H1 (cell line): Measurements from ENCODE around the gene TTLL9. TPM values are rescaled to one million over a fixed set of nuclear protein-coding genes. Genes with fewer than 3 reads are reported as not detected.

Experiments
- CTCF ChIA-PET: fragments of 300-600 bp; sonication (Branson Sonifier 250); formaldehyde crosslinking; loops from one replicate; lab custom pipeline; 2021; ENCODE audit not compliant: partially characterized antibody; lab: Charles Lee
- POLR2A ChIA-PET: fragments of 300-600 bp; sonication (Branson Sonifier 250); formaldehyde crosslinking; loops from one replicate; lab custom pipeline; 2021; ENCODE audit warnings: inconsistent platforms; ENCODE audit not compliant: partially characterized antibody; lab: Charles Lee
- DNase-seq, 2 experiments: peaks; one replicate each; pipeline versions ENCODE4 v3.0.0 to v3.0.0-alpha.2; 2010 to 2022; ENCODE audit warnings: low spot score in 2 of 2, low read depth in 1 of 2, mixed read lengths in 1 of 2
- FAIRE-seq: peaks from 2 replicates; lab custom pipeline; 2011; peaks lifted over from hg19 to GRCh38; lab: Jason Lieb, UNC
- H2AFZ ChIP-seq: 2 replicates; pipeline ENCODE4 v1.8.1; 2012; ENCODE audit warnings: low read length, inconsistent platforms
- H2AK5ac ChIP-seq: 2 replicates; pipeline ENCODE4 v1.6.1; 2013; ENCODE audit warnings: low read depth, low read length
- H2BK120ac ChIP-seq: replicated peaks from 2 replicates; pipeline ENCODE3; 2013; ENCODE audit warnings: low read depth, low read length, inconsistent platforms
- H2BK12ac ChIP-seq: 2 replicates; pipeline ENCODE4 v1.6.1; 2013; ENCODE audit warnings: low read depth, low read length
- H2BK15ac ChIP-seq: 2 replicates; pipeline ENCODE4 v1.6.1; 2013; ENCODE audit warnings: low read length
- H2BK20ac ChIP-seq: 2 replicates; pipeline ENCODE4 v1.6.1; 2013; ENCODE audit warnings: low read length
- H2BK5ac ChIP-seq: 2 replicates; pipeline ENCODE4 v1.6.1; 2013; ENCODE audit warnings: low read depth, low read length
- H3K14ac ChIP-seq: 2 replicates; pipeline ENCODE4 v1.6.1; 2013; ENCODE audit warnings: inconsistent platforms; ENCODE audit not compliant: insufficient read length
- H3K18ac ChIP-seq: 2 replicates; pipeline ENCODE4 v1.6.1; 2013; ENCODE audit warnings: low read length; ENCODE audit errors: extremely low read depth
- H3K23ac ChIP-seq: 2 replicates; pipeline ENCODE4 v1.6.1; 2013; ENCODE audit warnings: inconsistent platforms; ENCODE audit not compliant: insufficient read length
- H3K23me2 ChIP-seq: 2 replicates; pipeline ENCODE4 v1.6.1; 2013; ENCODE audit warnings: low read depth, low read length
- H3K27ac ChIP-seq: 2 replicates; pipeline ENCODE4 v1.6.1; 2011; ENCODE audit warnings: low read depth, low read length, inconsistent platforms
- H3K27me3 ChIP-seq, 4 experiments: replicated peaks in 1 of 4; 1 replicate in 1 of 4; 2 replicates in 3 of 4; pipeline versions ENCODE4 v1.6.1 to v1.8.1; 2011 to 2013; ENCODE audit warnings: low read length in 3 of 4, mild to moderate bottlenecking in 3 of 4, inconsistent platforms in 2 of 4, mixed read lengths in 2 of 4, moderate library complexity in 1 of 4; ENCODE audit not compliant: control insufficient read depth in 3 of 4, insufficient read depth in 3 of 4; ENCODE audit errors: extremely low read depth in 1 of 4
- H3K36me3 ChIP-seq, 4 experiments: 2 replicates each; pipeline versions ENCODE4 v1.6.1 to v1.8.1; 2011 to 2013; ENCODE audit warnings: mild to moderate bottlenecking in 4 of 4, low read length in 3 of 4, moderate library complexity in 2 of 4, control low read depth in 1 of 4, inconsistent platforms in 1 of 4; ENCODE audit not compliant: insufficient read depth in 4 of 4, control insufficient read depth in 2 of 4
- H3K4ac ChIP-seq: replicated peaks from 2 replicates; pipeline ENCODE3; 2013; ENCODE audit warnings: low read length, low read depth, mixed read lengths, inconsistent platforms; ENCODE audit not compliant: insufficient read length
- H3K4me1 ChIP-seq, 4 experiments: replicated peaks in 1 of 4; 1 replicate in 1 of 4; 2 replicates in 3 of 4; pipeline versions ENCODE4 v1.6.1 to v1.8.1; 2011 to 2013; ENCODE audit warnings: low read length in 3 of 4, inconsistent platforms in 2 of 4, mixed read lengths in 1 of 4; ENCODE audit not compliant: insufficient read depth in 4 of 4, control insufficient read depth in 3 of 4
- H3K4me2 ChIP-seq, 2 experiments: 2 replicates each; pipeline versions ENCODE4 v1.6.1 to v1.8.1; 2011 to 2013; ENCODE audit warnings: low read depth in 2 of 2, low read length in 2 of 2, control low read depth in 1 of 2, inconsistent platforms in 1 of 2, mild to moderate bottlenecking in 1 of 2; ENCODE audit not compliant: insufficient read depth in 1 of 2
- H3K4me3 ChIP-seq, 4 experiments: fragments of 200-600, 300-600 bp in 1 of 4; sonication (generic), shearing (Covaris generic), sonication (Bioruptor Twin) in 1 of 4; 2 replicates each; pipeline versions ENCODE4 v1.5.1 to v1.8.1; 2011 to 2016; ENCODE audit warnings: low read length in 4 of 4, low read depth in 3 of 4, control low read depth in 2 of 4, inconsistent platforms in 2 of 4, mild to moderate bottlenecking in 2 of 4, mixed read lengths in 1 of 4, moderate library complexity in 1 of 4; ENCODE audit not compliant: insufficient read depth in 2 of 4; ENCODE audit errors: extremely low read depth in 1 of 4
- H3K56ac ChIP-seq: replicated peaks from 2 replicates; pipeline ENCODE3; 2013; ENCODE audit warnings: low read depth, mild to moderate bottlenecking, mixed read lengths, low read length, inconsistent platforms; ENCODE audit not compliant: insufficient read length
- H3K79me1 ChIP-seq: 2 replicates; pipeline ENCODE4 v1.6.1; 2013; ENCODE audit warnings: low read depth, low read length, control low read depth
- H3K79me2 ChIP-seq, 2 experiments: 2 replicates each; pipeline versions ENCODE4 v1.6.1 to v1.8.1; 2012 to 2013; ENCODE audit warnings: low read length in 2 of 2, mild to moderate bottlenecking in 2 of 2, inconsistent platforms in 1 of 2; ENCODE audit not compliant: insufficient read depth in 2 of 2, control insufficient read depth in 1 of 2
- H3K9ac ChIP-seq, 4 experiments: replicated peaks in 1 of 4; 1 replicate in 1 of 4; 2 replicates in 3 of 4; pipeline versions ENCODE4 v1.6.1 to v1.8.1; 2011 to 2013; ENCODE audit warnings: low read depth in 3 of 4, low read length in 3 of 4, control low read depth in 2 of 4, mild to moderate bottlenecking in 2 of 4, moderate library complexity in 2 of 4, inconsistent platforms in 1 of 4; ENCODE audit errors: extremely low read depth in 1 of 4
- H3K9me3 ChIP-seq, 2 experiments: 2 replicates each; pipeline versions ENCODE4 v1.6.1 to v1.8.1; 2012 to 2013; ENCODE audit warnings: mild to moderate bottlenecking in 2 of 2, moderate library complexity in 2 of 2, control low read depth in 1 of 2, inconsistent platforms in 1 of 2, low read depth in 1 of 2, low read length in 1 of 2, mixed read lengths in 1 of 2; ENCODE audit not compliant: insufficient read depth in 2 of 2
- H4K20me1 ChIP-seq, 2 experiments: replicated peaks in 1 of 2; 2 replicates each; pipeline versions ENCODE3 to v1.8.1; 2011 to 2013; ENCODE audit warnings: inconsistent platforms in 2 of 2, low read length in 2 of 2, mild to moderate bottlenecking in 1 of 2; ENCODE audit not compliant: insufficient read depth in 2 of 2, control insufficient read depth in 1 of 2
- H4K5ac ChIP-seq: 2 replicates; pipeline ENCODE4 v1.6.1; 2013; ENCODE audit warnings: low read length, low read depth, mixed read lengths, inconsistent platforms; ENCODE audit not compliant: insufficient read length
- H4K8ac ChIP-seq: 2 replicates; pipeline ENCODE4 v1.8.0; 2013; ENCODE audit warnings: mild to moderate bottlenecking, moderate library complexity, low read length, inconsistent platforms; ENCODE audit not compliant: insufficient read depth; ENCODE audit errors: extremely low read depth
- H4K91ac ChIP-seq: replicated peaks from 2 replicates; pipeline ENCODE3; 2013; ENCODE audit warnings: low read length, mixed read lengths, inconsistent platforms; ENCODE audit not compliant: insufficient read length
- CBX5 ChIP-seq: fragments of 300-800, 300-1000 bp; sonication (generic); IDR thresholded peaks from 2 replicates; pipeline ENCODE4 v1.7.1; 2016; ENCODE audit warnings: antibody characterized with exemption, low read length, low read depth
- CHD2 ChIP-seq: IDR thresholded peaks from 2 replicates; pipeline ENCODE4 v1.6.1; 2012; ENCODE audit warnings: low read length, improper control_type of control experiment
- EP300 ChIP-seq, 2 experiments: IDR thresholded peaks; 1 replicate in 1 of 2; 2 replicates in 1 of 2; pipeline ENCODE4 v1.6.1; 2011 to 2012; ENCODE audit warnings: low read depth in 2 of 2, low read length in 2 of 2, mild to moderate bottlenecking in 2 of 2, borderline replicate concordance in 1 of 2, inconsistent platforms in 1 of 2, moderate library complexity in 1 of 2
- KDM1A ChIP-seq: fragments of 200-600, 300-600 bp; sonication (generic); IDR thresholded peaks from 2 replicates; pipeline ENCODE4 v1.7.1; 2016; ENCODE audit warnings: mild to moderate bottlenecking, low read length, borderline replicate concordance
- MAX ChIP-seq: IDR thresholded peaks from 2 replicates; pipeline ENCODE4 v1.6.1; 2012; ENCODE audit warnings: inconsistent platforms
- POLR2A ChIP-seq, 2 experiments: IDR thresholded peaks; 1 replicate in 1 of 2; 2 replicates in 1 of 2; pipeline ENCODE4 v1.6.1; 2011; ENCODE audit warnings: low read depth in 2 of 2, low read length in 2 of 2, mild to moderate bottlenecking in 2 of 2; ENCODE audit errors: control extremely low read depth in 1 of 2
- POLR2AphosphoS5 ChIP-seq: IDR thresholded peaks from 2 replicates; pipeline ENCODE4 v1.6.1; 2011; ENCODE audit warnings: low read depth, low read length
- RNF2 ChIP-seq: fragments of 200-900, 300-1000 bp; sonication (generic); IDR thresholded peaks from 2 replicates; pipeline ENCODE4 v1.7.1; 2016; ENCODE audit warnings: borderline replicate concordance, low read depth, mild to moderate bottlenecking, antibody characterized with exemption, low read length; ENCODE audit not compliant: poor library complexity, severe bottlenecking; ENCODE audit errors: missing control alignments
- RXRA ChIP-seq: IDR thresholded peaks from 2 replicates; pipeline ENCODE4 v1.6.1; 2011; ENCODE audit warnings: low read depth, mild to moderate bottlenecking, low read length, moderate library complexity; ENCODE audit not compliant: insufficient read depth
- SIRT6 ChIP-seq: IDR thresholded peaks from one replicate; pipeline ENCODE4 v1.7.1; 2012; ENCODE audit warnings: low read length, inconsistent platforms
- WGBS, 2 experiments: shearing (Covaris generic) in 1 of 2; methylation state at CpG; one replicate each; pipeline versions ENCODE4 v1.1.6 to v1.1.7; 2013 to 2015; ENCODE audit warnings: low lambda C conversion rate in 2 of 2, mixed read lengths in 2 of 2, inconsistent platforms in 1 of 2, low coverage in 1 of 2, missing lambda C conversion rate in 1 of 2; ENCODE audit not compliant: insufficient replicate concordance in 2 of 2, insufficient coverage in 1 of 2, insufficient read length in 1 of 2; ENCODE audit errors: extremely low coverage in 1 of 2, missing lambda C conversion rate in 1 of 2; 5-methylcytosine and 5-hydroxymethylcytosine counted together
- polyA plus RNA-seq, 7 experiments: library from polyadenylated mRNA; depleted of rRNA in 3 of 7; stranded (reverse) in 5 of 7; unstranded in 2 of 7; fragments of >200 nt in 5 of 7; fragments of 200-250 nt in 2 of 7; gene quantifications; 1 replicate in 5 of 7; 2 replicates in 1 of 7; 4 replicates in 1 of 7; pipeline versions ENCODE4 v1.2.1 to v1.2.3, GENCODE V29; 2011 to 2013; ENCODE audit warnings: missing spikeins in 2 of 7, mixed read lengths in 2 of 7
- total RNA-seq: library from RNA; stranded (reverse); fragmentation: NEBNext Ultra II Directional; extraction: Animal tissue kit (Norgen Biotek cat#: 25700); gene quantifications from 2 replicates; pipeline ENCODE4 v1.2.1, GENCODE V29; 2021

TTLL9 gene
- total and polyA plus RNA-seq, 2 of the 8 experiments (the other 6 are each of a cell fraction or from before 2014, with no cell fraction given): 0.06 TPM; not detected in 1

GRCh38 chr20:31951530-31952453, 81.4 kb downstream of the TTLL9 start, which contains the start of gene PDRG1:
Gene PDRG1, minus strand, starts transcription at chr20:31952046. Its CDS starts 85 bp downstream, at chr20:31951961.
- Histone ChIP-seq H2AK5ac (no peak within 1 kb of the TSS), H3K79me1 (no peaks in the 10 kb centered on the region; the same call in 1 of the 2 replicates), H3K27me3 (no peaks in the 10 kb centered on the region), H3K27ac (peak within 1 kb of the TSS; percentile 22), H3K18ac (peak within 1 kb of the TSS; percentile 60), H2BK15ac (no peak within 1 kb of the TSS), H3K14ac (no peak within 1 kb of the TSS), H2BK20ac (no peak within 1 kb of the TSS), H3K23ac (no peak within 1 kb of the TSS), H2BK5ac (no peak within 1 kb of the TSS), H3K36me3 (peaks cover 17 to 28% (median 25%) of the 10 kb centered on the region in 4 experiments), H4K5ac (no peak within 1 kb of the TSS), H3K4me3 (peak within 1 kb of the TSS; percentile 51 to 97 (median 89)), H4K91ac (no peak within 1 kb of the TSS), H4K20me1 (peaks cover 4 to 6% of the 10 kb centered on the region in 2 experiments), H3K4me2 (peak within 1 kb of the TSS; percentile 67 to 92), H2BK12ac (no peak within 1 kb of the TSS), H3K79me2 (peaks cover 7 to 21% of the 10 kb centered on the region in 2 experiments; a peak in 3 of 4 replicates), H2BK120ac (no peak within 1 kb of the TSS), H3K56ac (peak within 1 kb of the TSS; percentile 16), H4K8ac (peak within 1 kb of the TSS; percentile 57; the same call in 1 of the 2 replicates), H3K9ac (peak within 1 kb of the TSS; percentile 73 to 84 (median 77)), H3K9me3 (peaks cover 2 to 6% of the 10 kb centered on the region in 2 experiments), H3K23me2 (peaks cover 2% of the 10 kb centered on the region; the same call in 1 of the 2 replicates), H2AFZ (peak within 1 kb of the TSS; percentile 41; the same call in 1 of the 2 replicates), H3K4me1 (peaks cover 0 to 6% (median 1%) of the 10 kb centered on the region in 4 experiments; a peak in 3 of 7 replicates), H3K4ac (peak within 1 kb of the TSS; percentile 30)
- ChIA-PET CTCF (interaction anchor here (0.6 to 8.3 kb wide), 48 partner anchors 8 to 140 kb away, joined by 3 to 88 read pairs (median 4); no protein-coding TSS in a partner anchor), POLR2A (interaction anchor here (0.6 to 2.2 kb wide), 16 partner anchors 9 to 101 kb away, joined by 3 to 15 read pairs (median 4); no protein-coding TSS in a partner anchor)
- peak; percentile 89 for FAIRE-seq
- WGBS, 2 experiments: 2% methylated on average over 63 of the region's 63 CpGs; no CpG with 5 or more reads in 1 of the 2 experiments
- peak; percentile 94 to 99 for DNase-seq
- TF ChIP-seq RNF2 (no peak), RXRA (no peak), POLR2AphosphoS5 (peak; percentile 92), CBX5 (no peak), MAX (peak; percentile 34), KDM1A (peak; percentile 93; the same call in 1 of the 2 replicates), POLR2A (IDR thresholded peaks at IDR 0.05; ENCODE audit: control extremely low read depth in 1 of 2, low read depth in 2 of 2, low read length in 2 of 2) (peak; percentile 77 to 91), CHD2 (peak; percentile 99), EP300 (IDR thresholded peaks at IDR 0.05; ENCODE audit: borderline replicate concordance in 1 of 2, low read depth in 2 of 2, low read length in 2 of 2) (no peak), SIRT6 (peak; percentile 9)
